Osteoblast (primary cell): ENCODE measurements around the gene PDE10A. TPM values are rescaled to one million over a fixed set of nuclear protein-coding genes. Genes with fewer than 3 reads are reported as not detected.
A peak's percentile ranks its signal among the peaks of the same experiment; 100 is the strongest.

Source experiments
- DNase-seq: peaks from one replicate; pipeline ENCODE4 v3.0.0; 2011; ENCODE audit warnings: low spot score, mixed read lengths; ENCODE audit not compliant: insufficient read length; ENCODE audit errors: missing footprints
- H2AFZ ChIP-seq: 2 replicates; pipeline ENCODE4 v1.6.0; 2011; ENCODE audit warnings: mild to moderate bottlenecking, low read length
- H3K27ac ChIP-seq: 2 replicates; pipeline ENCODE4 v1.5.1; 2011; ENCODE audit warnings: mild to moderate bottlenecking, low read depth, low read length, moderate library complexity
- H3K27me3 ChIP-seq: 2 replicates; pipeline ENCODE4 v1.6.0; 2012; ENCODE audit warnings: mild to moderate bottlenecking, control low read depth, inconsistent platforms, low read length, moderate library complexity; ENCODE audit not compliant: insufficient read depth
- H3K36me3 ChIP-seq: 2 replicates; pipeline ENCODE4 v1.5.1; 2011; ENCODE audit warnings: mild to moderate bottlenecking, low read length, control low read depth, moderate library complexity; ENCODE audit not compliant: insufficient read depth
- H3K4me1 ChIP-seq: 2 replicates; pipeline ENCODE4 v1.5.1; 2011; ENCODE audit warnings: mild to moderate bottlenecking, low read length, control low read depth, moderate library complexity; ENCODE audit not compliant: insufficient read depth
- H3K4me2 ChIP-seq: 2 replicates; pipeline ENCODE4 v1.6.0; 2011; ENCODE audit warnings: mild to moderate bottlenecking, low read length; ENCODE audit not compliant: insufficient read depth
- H3K4me3 ChIP-seq: fragments of 200-600 bp; sonication (generic); 3 replicates; pipeline ENCODE4 v1.5.1; 2012; ENCODE audit warnings: mild to moderate bottlenecking, low read length, inconsistent platforms; ENCODE audit not compliant: insufficient read depth
- H3K79me2 ChIP-seq: 2 replicates; pipeline ENCODE4 v1.6.0; 2012; ENCODE audit warnings: mild to moderate bottlenecking, low read length, control low read depth, inconsistent platforms; ENCODE audit not compliant: insufficient read depth
- H3K9me3 ChIP-seq: 2 replicates; pipeline ENCODE4 v1.5.1; 2011; ENCODE audit warnings: low read depth, low read length, control low read depth
- H4K20me1 ChIP-seq: 2 replicates; pipeline ENCODE4 v1.6.0; 2012; ENCODE audit warnings: mild to moderate bottlenecking, low read length, control low read depth; ENCODE audit not compliant: insufficient read depth
- total RNA-seq: library from RNA; depleted of rRNA; stranded (reverse); fragments of >200 nt; gene quantifications from 2 replicates; pipeline ENCODE4 v1.2.3, GENCODE V29; 2012
- TF ChIP-seq, protein P1 (sequence below): IDR thresholded peaks from 2 replicates; pipeline ENCODE4 v1.5.1; 2011; ENCODE audit warnings: mild to moderate bottlenecking, low read depth, low read length, moderate library complexity; ENCODE audit errors: extremely low read depth

Gene PDE10A
- total RNA-seq, 1 donor = 3.3 TPM

DNA sequence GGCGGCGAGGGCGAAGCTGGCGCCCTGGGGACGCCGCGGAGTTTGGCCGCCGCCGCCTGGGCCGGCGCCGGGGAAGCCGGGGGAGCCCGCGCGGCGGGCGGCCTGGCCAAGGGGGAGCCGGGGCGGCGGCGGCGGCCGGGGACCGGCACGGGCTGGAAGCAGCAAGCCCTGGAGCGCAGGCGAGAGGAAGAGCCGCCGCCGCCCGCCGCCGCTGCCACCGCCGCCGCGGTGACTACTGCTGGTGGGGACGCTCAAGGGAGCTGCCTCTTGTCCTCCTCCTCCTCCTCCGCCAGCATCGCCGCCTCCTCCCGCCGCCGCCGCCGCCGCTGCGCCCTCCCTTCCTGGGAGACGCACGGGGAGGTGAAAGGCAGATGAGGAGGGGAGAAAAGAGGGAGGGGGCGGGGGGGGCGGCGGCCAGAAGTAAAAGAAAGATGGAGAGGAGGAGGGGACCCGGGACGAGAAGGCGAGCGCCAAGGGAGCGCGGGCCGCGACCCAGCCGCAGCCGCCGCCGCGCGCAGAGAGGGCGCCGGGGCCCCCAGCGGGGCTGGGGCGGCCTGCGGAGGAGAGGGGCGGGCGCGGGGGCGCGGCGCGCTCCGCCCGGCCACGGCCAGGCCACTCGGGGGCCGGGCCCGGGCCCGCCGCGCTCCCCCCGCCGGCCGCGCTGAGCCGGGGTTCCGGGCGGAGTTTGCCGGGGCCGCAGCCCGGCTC is 846 bp downstream of the PDE10A start:
- H3K79me2 ChIP-seq = no peaks in the 10 kb centered on the region
- no peaks in the 10 kb centered on the region for H3K4me1 ChIP-seq
- H3K27me3 ChIP-seq = peaks cover 66% of the 10 kb centered on the region
- H4K20me1 ChIP-seq = no peaks in the 10 kb centered on the region
- peak overlapping the region; percentile 62 for H3K4me3 ChIP-seq
- H3K36me3 ChIP-seq = no peaks in the 10 kb centered on the region
- TF ChIP-seq, protein P1, sequence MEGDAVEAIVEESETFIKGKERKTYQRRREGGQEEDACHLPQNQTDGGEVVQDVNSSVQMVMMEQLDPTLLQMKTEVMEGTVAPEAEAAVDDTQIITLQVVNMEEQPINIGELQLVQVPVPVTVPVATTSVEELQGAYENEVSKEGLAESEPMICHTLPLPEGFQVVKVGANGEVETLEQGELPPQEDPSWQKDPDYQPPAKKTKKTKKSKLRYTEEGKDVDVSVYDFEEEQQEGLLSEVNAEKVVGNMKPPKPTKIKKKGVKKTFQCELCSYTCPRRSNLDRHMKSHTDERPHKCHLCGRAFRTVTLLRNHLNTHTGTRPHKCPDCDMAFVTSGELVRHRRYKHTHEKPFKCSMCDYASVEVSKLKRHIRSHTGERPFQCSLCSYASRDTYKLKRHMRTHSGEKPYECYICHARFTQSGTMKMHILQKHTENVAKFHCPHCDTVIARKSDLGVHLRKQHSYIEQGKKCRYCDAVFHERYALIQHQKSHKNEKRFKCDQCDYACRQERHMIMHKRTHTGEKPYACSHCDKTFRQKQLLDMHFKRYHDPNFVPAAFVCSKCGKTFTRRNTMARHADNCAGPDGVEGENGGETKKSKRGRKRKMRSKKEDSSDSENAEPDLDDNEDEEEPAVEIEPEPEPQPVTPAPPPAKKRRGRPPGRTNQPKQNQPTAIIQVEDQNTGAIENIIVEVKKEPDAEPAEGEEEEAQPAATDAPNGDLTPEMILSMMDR = no peak
- peak overlapping the region; percentile 64 for H3K4me2 ChIP-seq
- no peak overlapping the region for H2AFZ ChIP-seq
- H3K9me3 ChIP-seq = no peaks in the 10 kb centered on the region
- no peak overlapping the region for H3K27ac ChIP-seq
- DNase-seq = peak; percentile 92

DNA sequence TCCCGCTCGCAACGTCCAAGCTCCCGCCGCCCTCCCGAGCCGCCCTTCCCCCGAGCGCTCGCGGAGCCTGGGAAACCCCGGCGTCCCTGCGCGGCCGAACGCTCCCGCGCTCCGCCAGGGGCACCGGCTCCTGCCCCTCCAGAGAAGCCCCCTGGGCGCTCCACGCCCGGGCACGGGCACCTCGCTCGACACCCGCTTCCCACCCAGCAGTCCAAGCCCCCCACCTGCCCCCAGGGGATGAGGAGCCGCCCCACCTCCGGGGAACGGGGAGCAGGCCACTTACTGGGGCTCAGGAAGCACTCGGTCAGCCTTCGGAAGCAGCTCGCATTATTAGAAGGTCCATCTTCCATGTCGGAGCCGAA is 1.4 kb downstream of the PDE10A start:
- no peaks in the 10 kb centered on the region for H3K4me1 ChIP-seq
- no peaks in the 10 kb centered on the region for H4K20me1 ChIP-seq
- H3K27me3 ChIP-seq = peaks cover 65% of the 10 kb centered on the region
- TF ChIP-seq, protein P1 = no peak
- peak overlapping the region; percentile 62 for H3K4me3 ChIP-seq
- H3K27ac ChIP-seq = no peak overlapping the region
- no peaks in the 10 kb centered on the region for H3K36me3 ChIP-seq
- no peak overlapping the region for H2AFZ ChIP-seq
- peak; percentile 88 for DNase-seq
- no peaks in the 10 kb centered on the region for H3K79me2 ChIP-seq
- H3K9me3 ChIP-seq = no peaks in the 10 kb centered on the region
- H3K4me2 ChIP-seq = peak overlapping the region; percentile 64

DNA sequence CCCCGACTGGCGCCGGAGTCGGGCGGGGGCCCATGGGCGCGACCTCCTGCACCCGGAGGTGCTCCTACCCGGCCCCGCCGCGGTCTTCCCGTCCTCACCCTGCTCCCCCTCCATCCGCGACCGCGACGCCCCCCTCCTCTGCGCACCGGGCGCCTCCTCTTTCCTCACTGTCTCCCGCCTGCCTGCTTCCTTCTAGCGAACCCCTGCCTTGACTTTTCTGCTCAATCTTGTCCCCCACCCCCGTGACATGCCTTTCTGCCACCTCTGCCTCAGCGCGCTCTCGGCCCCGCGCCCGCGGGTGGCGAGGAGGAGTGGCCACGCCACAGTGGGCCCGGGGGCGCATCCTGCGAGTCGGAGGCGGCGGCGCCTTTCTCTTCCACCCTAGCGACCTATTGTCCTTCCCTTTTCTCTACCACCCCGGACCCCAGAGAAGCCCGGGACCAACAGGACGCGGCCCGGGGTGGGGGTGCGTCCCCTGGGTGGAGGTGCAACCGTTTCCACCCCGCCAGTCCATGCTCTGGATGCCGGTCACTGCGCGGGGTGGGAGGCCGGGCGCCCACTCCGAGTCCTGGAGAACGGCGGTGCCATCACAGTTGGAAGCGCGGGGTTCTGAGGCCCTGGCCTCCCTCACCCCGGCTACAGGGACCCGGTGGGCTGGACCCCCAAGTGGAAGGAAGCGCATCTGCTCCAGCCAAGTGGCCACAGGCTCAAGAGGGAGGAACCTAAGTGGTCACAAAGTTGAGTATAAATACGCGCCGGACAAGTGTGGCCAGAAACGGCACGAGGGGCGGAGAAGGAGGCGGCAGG is 2.0 kb downstream of the PDE10A start:
- peak overlapping the region; percentile 64 for H3K4me2 ChIP-seq
- H3K4me3 ChIP-seq = peak overlapping the region; percentile 62
- no peaks in the 10 kb centered on the region for H3K79me2 ChIP-seq
- DNase-seq = peak; percentile 89
- no peaks in the 10 kb centered on the region for H3K4me1 ChIP-seq
- no peaks in the 10 kb centered on the region for H3K36me3 ChIP-seq
- H3K9me3 ChIP-seq = no peaks in the 10 kb centered on the region
- H2AFZ ChIP-seq = no peak overlapping the region
- peaks cover 60% of the 10 kb centered on the region for H3K27me3 ChIP-seq
- no peaks in the 10 kb centered on the region for H4K20me1 ChIP-seq
- TF ChIP-seq, protein P1 = no peak
- no peak overlapping the region for H3K27ac ChIP-seq
